ELR (cell line): ENCODE data around the gene SPINK8.
"Not testable (repeated sequence)": the region's sequence is repeated elsewhere in the genome, so short reads cannot be mapped to it uniquely, and the experiment has no call there.

ENCODE experiments used
- DNase-seq: peaks from one replicate; pipeline ENCODE4 v3.0.0-alpha.2; 2015; ENCODE audit warnings: low read depth

The SPINK8 gene

DNA sequence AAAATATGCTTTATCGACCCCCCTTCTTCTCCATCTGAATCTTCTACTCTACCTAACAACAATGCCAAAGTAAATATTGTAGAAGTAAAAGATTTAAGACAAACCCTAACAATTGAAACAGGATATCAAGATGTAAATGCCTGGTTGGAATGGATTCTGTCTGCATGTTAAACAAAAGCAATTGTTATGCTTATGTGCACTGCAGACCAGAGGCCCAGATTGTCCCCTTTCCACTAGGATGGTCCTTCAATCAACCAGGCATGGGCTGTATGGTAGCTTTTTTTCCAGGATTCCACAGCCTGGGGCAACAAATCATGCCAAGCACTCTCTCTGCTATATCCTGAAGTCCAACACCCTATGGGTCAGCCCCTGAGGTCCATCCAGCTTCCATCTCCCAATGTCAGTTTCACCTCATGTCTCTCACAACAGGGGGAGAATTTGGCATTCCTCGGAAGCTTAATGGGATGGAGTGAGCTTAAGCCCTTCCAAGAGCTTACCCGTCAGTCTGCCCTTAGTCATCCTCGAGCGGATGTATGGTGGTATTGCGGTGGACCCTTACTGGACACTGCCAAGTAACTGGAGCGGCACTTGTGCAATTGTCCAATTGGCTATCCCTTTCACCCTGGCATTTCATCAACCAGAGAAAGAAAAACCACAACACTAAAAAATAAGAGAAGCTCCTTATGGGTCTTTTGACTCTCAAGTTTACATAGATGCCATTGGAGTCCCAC lies 56.4 kb downstream of the SPINK8 start:
- DNase-seq: no peak

DNA sequence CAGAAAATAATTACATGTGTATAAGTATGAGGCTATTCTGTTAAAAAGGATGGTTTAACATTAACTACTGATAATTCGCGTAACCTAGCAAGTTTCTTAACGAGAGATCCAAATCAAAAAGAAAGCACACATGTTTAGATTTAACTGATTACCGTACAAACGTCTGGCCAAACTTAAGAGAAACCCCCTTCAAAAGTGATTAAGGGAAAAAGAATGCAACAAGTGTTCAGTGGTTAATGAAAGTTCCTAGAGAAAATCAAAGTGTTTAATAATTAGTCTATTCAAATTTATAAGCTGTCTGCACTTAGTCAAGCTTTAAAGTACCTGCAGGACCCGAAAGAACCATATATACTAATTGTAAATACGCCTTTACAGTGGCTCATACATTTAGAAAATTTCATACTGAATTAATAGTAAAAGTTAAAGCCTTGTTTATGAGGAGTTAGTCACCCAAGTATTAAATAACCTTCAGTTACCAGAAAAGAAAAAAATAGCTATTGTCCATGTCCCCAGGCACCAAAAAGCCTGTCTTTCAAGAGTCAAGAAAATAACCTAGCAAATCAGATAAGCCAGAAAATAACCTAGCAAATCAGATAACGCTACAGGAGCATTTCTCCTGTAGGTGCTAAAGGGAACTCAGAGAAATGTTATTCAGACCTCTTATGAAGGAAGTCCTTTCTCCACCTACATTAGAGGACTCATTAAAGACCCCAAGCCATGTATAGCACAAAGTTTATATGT lies 58.0 kb downstream of the SPINK8 start:
- no peak for DNase-seq

- no peak for DNase-seq
These were observed 59.0 kb downstream of the SPINK8 start for GRCh38 chr3:48274452-48274851.

DNA sequence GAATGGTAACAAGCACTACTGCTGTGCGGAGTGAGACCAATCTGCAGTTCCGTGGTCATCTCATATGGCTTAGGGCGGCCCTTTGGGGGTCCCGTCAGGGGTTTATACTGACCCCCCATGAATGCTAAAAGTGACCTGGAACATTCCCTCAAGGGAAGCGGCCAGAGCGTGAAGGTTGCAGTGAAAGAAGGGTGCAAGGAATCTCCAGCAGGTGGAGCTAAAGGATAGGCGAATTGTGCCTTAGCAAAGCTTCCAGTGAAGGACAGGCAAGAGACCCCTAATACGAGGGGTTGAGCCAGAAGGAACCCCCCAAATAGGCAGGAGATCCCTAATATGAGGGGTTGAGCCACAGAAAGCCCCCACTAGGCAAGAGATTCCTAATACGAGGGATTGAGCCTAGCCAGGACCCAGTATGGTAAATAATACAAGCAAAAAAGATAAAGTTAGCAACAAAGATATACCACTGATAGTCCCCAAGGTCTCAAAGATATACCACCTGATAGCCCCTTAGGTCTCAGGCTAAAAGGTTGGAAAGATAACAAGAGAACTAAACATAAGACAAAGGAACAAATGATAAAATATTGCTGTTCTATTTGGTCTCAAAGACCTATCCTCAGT lies 59.8 kb downstream of the SPINK8 start:
- peak; percentile 70 for DNase-seq

- DNase-seq: no peak
These were observed 61.5 kb downstream of the SPINK8 start for GRCh38 chr3:48271763-48272498.

- DNase-seq: not testable (repeated sequence)
These were observed 62.2 kb downstream of the SPINK8 start for GRCh38 chr3:48271223-48271622.

DNA sequence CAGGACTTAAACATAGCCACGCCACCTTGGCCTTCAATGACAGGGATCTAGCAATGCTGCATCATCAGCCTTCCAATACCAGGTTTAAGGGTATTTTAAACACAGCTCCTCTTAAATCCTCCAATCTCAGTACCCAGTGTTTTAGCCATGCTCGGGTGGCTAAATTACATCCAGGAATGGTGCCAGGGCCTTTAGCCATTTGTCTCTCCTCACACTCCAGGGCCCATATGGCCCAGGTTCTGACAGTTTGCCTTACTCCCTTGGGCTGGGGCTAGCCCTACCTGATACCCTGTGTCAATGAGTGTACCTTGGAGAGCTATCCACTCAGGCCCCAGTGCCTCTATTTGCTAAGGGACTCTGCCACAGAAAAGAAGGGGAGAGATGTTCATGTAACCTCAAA lies 63.2 kb downstream of the SPINK8 start:
- DNase-seq: no peak

DNA sequence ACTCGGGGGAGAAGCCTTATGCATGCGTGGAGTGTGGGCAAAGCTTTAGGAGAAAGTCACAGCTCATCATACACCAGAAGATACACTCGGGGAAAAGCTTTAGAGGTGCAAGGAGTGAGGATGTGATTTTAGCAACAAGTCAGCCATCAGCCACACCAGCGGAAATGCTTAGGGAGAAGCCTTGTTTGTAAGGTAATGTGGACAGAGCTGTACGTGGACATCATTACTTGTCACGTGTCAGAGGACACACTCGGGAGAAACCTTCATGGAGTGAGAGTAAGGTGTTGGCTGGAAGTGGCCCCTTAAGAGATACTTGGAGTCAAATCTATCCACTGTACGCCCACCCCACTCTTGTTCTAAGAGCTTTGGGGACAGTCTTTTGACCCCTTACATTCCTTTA lies 63.9 kb downstream of the SPINK8 start:
- no peak for DNase-seq

DNA sequence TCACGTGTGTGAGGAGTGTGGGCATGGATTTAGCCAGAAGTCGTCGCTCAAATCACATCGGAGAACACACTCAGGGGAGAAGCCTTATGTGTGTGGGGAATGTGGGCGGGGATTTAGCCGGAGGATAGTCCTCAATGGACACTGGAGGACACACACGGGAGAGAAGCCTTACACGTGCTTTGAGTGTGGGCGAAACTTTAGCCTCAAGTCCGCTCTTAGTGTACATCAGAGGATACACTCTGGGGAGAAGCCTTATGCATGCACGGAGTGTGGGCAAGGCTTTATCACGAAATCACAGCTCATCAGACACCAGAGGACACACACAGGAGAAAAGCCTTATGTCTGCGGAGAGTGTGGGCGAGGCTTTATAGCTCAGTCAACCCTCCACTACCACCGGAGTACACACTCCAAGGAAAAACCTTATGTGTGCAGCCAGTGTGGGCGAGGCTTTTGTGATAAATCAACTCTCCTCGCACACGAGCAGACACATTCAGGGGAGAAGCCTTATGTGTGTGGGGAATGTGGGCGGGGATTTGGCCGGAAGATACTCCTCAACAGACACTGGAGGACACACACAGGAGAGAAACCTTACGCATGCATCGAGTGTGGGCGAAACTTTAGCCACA lies 64.4 kb downstream of the SPINK8 start:
- no peak for DNase-seq

DNA sequence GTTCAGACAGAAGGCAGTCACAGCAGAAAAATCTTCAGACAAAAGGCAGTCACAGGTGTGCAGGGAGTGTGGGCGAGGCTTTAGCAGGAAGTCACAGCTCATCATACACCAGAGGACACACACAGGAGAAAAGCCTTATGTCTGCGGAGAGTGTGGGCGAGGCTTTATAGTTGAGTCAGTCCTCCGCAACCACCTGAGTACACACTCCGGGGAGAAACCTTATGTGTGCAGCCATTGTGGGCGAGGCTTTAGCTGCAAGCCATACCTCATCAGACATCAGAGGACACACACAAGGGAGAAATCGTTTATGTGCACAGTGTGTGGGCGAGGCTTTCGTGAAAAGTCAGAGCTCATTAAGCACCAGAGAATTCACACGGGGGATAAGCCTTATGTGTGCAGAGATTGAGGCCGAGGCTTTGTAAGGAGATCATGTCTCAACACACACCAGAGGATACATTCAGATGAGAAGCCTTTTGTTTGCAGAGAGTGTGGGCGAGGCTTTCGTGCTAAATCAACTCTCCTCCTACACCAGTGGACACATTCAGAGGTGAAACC lies 65.0 kb downstream of the SPINK8 start:
- DNase-seq: no peak

DNA sequence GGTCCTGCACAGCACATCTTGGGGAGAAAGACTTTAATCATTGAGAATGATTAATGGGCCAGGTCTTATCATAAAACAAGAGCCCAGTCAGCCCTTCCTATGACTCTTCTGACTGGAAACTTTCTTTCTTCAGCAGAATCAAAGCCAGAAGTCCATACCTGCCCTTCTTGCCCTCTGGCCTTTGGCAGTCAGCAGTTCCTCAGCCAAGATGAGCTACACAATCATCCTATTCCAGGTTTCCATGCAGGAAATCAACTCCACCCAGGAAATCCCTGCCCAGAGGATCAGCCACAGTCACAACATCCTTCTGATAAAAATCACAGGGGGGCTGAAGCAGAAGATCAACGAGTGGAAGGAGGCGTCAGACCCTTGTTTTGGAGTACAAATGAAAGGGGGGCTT lies 65.7 kb downstream of the SPINK8 start:
- DNase-seq: no peak

- DNase-seq: no peak
These were observed 74.9 kb downstream of the SPINK8 start for GRCh38 chr3:48258530-48258929.
